ENCODE results near the gene OGG1. TPM values are rescaled to one million over a fixed set of nuclear protein-coding genes. Genes with fewer than 3 reads are reported as not detected.

Gene OGG1
- total RNA-seq, 1 donor from 2014 or later = 22.2 TPM

GRCh38 chr3:9776896-9777693 is 27.3 kb downstream of the OGG1 start:
- Mint-ChIP-seq H3K9me3 (ENCODE audit: unreplicated experiment) (no peaks in the 10 kb centered on the region), H3K27me3 (ENCODE audit: unreplicated experiment) (no peaks in the 10 kb centered on the region), H3K4me3 (ENCODE audit: unreplicated experiment) (no peak overlapping the region), H3K27ac (ENCODE audit: unreplicated experiment) (no peak overlapping the region), H3K4me1 (ENCODE audit: unreplicated experiment) (peaks cover 19% of the 10 kb centered on the region), H3K36me3 (ENCODE audit: low read depth, unreplicated experiment) (peaks cover 1% of the 10 kb centered on the region)
- no peak for TF ChIP-seq CTCF (IDR thresholded peaks at IDR 0.05; ENCODE audit: unreplicated experiment)
- DNase-seq (ENCODE audit: low spot score) = no peak

GRCh38 chr3:9777694-9778021 is 27.9 kb downstream of the OGG1 start:
- Mint-ChIP-seq H3K36me3 (ENCODE audit: low read depth, unreplicated experiment) (peaks cover 4% of the 10 kb centered on the region), H3K27ac (ENCODE audit: unreplicated experiment) (no peak overlapping the region), H3K4me3 (ENCODE audit: unreplicated experiment) (no peak overlapping the region), H3K4me1 (ENCODE audit: unreplicated experiment) (peaks cover 13% of the 10 kb centered on the region), H3K9me3 (ENCODE audit: unreplicated experiment) (no peaks in the 10 kb centered on the region), H3K27me3 (ENCODE audit: unreplicated experiment) (no peaks in the 10 kb centered on the region)
- DNase-seq (ENCODE audit: low spot score) = no peak
- TF ChIP-seq CTCF (IDR thresholded peaks at IDR 0.05; ENCODE audit: unreplicated experiment) = no peak

DNA sequence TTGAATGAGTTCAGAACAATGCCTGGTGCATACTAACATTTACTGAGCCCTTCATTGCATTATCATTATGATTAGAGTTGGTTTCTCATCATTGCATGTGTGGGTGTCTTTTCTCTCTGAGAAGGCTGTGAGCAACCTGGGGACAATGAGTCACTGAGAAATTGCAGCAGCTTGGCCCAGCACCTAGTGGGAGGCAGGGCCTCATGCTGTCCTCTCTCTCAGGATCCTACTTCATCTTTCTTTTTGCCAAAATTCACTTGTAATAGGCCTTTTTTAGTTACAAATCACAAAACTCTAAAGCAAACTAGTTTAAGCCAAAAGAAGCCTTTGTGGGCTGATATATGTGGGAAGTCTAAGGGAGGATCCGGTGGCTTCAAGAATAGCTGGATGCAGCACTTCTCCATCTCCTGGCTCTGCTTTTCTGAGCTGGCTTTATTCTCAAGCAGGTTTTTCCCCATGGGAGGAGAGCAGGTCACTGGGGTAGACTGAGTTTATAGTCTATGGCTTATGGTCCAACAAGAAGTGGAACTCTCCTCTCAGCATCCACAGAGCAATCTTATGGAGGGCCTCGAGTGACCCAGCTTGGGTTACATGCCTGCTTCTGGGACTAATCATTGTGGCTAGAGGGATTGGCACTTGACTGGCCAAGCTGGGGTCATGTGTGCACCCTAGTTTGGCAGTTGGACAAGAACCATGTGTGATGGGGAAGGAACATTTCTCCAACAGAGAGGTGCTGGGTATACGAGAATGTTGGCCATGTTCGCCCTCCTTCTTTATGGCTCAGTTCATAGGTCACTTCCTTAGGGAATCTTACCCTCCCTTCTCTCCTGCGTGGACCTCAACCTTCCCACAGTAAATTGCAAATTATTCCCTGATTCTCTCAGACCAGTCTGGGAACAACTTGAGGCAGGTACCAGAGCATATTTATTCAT is 28.7 kb downstream of the OGG1 start:
- H3K4me1 Mint-ChIP-seq (ENCODE audit: unreplicated experiment) = peaks cover 13% of the 10 kb centered on the region
- no peaks in the 10 kb centered on the region for H3K9me3 Mint-ChIP-seq (ENCODE audit: unreplicated experiment)
- no peak for TF ChIP-seq CTCF (IDR thresholded peaks at IDR 0.05; ENCODE audit: unreplicated experiment)
- no peaks in the 10 kb centered on the region for H3K27me3 Mint-ChIP-seq (ENCODE audit: unreplicated experiment)
- H3K4me3 Mint-ChIP-seq (ENCODE audit: unreplicated experiment) = no peak overlapping the region
- no peak for DNase-seq (ENCODE audit: low spot score)
- no peak overlapping the region for H3K27ac Mint-ChIP-seq (ENCODE audit: unreplicated experiment)
- peaks cover 4% of the 10 kb centered on the region for H3K36me3 Mint-ChIP-seq (ENCODE audit: low read depth, unreplicated experiment)

DNA sequence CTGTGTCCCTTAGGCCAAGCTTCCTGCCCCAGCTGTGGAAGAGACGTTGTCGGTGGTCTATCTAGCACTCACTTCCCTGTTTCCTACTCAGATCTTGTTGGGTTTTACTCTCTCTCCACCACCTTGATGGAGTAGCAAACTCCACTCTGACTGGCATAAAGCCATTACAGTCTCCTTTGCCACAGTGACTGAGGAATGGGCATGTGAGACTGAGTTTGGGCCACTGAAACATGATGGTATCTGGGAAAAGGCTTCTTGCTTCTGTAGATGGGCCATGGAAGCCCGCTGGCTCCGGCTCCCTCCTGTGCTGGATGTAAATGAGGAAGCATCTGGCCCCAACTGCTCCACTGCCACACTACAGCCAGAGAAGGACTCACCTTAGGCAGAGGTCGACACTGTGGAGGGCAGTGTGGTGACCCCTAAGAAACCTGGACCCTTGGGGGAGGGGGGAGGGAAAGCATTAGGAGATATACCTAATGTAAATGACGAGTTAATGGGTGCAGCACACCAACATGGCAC is 29.4 kb downstream of the OGG1 start:
- H3K36me3 Mint-ChIP-seq (ENCODE audit: low read depth, unreplicated experiment) = peaks cover 4% of the 10 kb centered on the region
- DNase-seq (ENCODE audit: low spot score) = no peak

More for the DNA sequence above, 29.4 kb downstream of the OGG1 start:
- H3K4me3 Mint-ChIP-seq (ENCODE audit: unreplicated experiment) = no peak overlapping the region
- H3K9me3 Mint-ChIP-seq (ENCODE audit: unreplicated experiment) = no peaks in the 10 kb centered on the region
- no peaks in the 10 kb centered on the region for H3K27me3 Mint-ChIP-seq (ENCODE audit: unreplicated experiment)
- no peak for TF ChIP-seq CTCF (IDR thresholded peaks at IDR 0.05; ENCODE audit: unreplicated experiment)
- peaks cover 13% of the 10 kb centered on the region for H3K4me1 Mint-ChIP-seq (ENCODE audit: unreplicated experiment)
- no peak overlapping the region for H3K27ac Mint-ChIP-seq (ENCODE audit: unreplicated experiment)
